ENCODE measurements around the gene PHC2.

PHC2 gene

DNA sequence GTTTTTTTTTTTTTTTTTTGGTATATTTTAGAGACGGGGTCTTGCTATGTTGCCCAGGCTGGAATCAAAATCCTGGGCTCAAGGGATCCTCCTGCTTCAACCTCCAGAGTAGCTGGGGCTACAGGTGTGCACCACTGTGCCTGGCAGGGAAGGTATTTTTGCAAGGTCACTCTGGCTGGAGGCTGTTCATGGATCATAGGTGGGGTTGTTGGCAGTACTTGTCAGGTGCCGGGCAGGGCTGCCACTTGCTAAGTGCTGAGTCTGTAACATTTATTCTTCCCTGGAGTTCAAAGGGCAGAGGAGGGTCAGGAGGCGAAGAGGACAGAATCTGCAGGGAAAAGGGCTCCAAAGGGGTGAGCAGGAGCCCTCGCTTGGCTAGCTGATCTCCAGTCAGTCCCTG, 134.1 kb downstream of the PHC2 start:
- no peak for ATAC-seq
- no peak for TF ChIP-seq ISL1 (CRISPR knock-in tag; IDR thresholded peaks at IDR 0.05)
- TF ChIP-seq, protein P1, sequence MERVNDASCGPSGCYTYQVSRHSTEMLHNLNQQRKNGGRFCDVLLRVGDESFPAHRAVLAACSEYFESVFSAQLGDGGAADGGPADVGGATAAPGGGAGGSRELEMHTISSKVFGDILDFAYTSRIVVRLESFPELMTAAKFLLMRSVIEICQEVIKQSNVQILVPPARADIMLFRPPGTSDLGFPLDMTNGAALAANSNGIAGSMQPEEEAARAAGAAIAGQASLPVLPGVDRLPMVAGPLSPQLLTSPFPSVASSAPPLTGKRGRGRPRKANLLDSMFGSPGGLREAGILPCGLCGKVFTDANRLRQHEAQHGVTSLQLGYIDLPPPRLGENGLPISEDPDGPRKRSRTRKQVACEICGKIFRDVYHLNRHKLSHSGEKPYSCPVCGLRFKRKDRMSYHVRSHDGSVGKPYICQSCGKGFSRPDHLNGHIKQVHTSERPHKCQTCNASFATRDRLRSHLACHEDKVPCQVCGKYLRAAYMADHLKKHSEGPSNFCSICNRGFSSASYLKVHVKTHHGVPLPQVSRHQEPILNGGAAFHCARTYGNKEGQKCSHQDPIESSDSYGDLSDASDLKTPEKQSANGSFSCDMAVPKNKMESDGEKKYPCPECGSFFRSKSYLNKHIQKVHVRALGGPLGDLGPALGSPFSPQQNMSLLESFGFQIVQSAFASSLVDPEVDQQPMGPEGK (CRISPR knock-in tag; IDR thresholded peaks at IDR 0.05; ENCODE audit: borderline replicate concordance) = no peak
- TF ChIP-seq BACH2 (CRISPR knock-in tag; IDR thresholded peaks at IDR 0.05; ENCODE audit: borderline replicate concordance) = no peak
- TF ChIP-seq, protein P2, sequence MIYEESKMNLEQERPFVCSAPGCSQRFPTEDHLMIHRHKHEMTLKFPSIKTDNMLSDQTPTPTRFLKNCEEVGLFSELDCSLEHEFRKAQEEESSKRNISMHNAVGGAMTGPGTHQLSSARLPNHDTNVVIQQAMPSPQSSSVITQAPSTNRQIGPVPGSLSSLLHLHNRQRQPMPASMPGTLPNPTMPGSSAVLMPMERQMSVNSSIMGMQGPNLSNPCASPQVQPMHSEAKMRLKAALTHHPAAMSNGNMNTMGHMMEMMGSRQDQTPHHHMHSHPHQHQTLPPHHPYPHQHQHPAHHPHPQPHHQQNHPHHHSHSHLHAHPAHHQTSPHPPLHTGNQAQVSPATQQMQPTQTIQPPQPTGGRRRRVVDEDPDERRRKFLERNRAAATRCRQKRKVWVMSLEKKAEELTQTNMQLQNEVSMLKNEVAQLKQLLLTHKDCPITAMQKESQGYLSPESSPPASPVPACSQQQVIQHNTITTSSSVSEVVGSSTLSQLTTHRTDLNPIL (CRISPR knock-in tag; IDR thresholded peaks at IDR 0.05; ENCODE audit: low read depth) = no peak
- no peak for TF ChIP-seq ZNF565 (CRISPR knock-in tag; conservative IDR thresholded peaks at IDR 0.05; ENCODE audit: low read depth)
- no peak for TF ChIP-seq ZFP30 (CRISPR knock-in tag; IDR thresholded peaks at IDR 0.05)
- TF ChIP-seq, protein P3, sequence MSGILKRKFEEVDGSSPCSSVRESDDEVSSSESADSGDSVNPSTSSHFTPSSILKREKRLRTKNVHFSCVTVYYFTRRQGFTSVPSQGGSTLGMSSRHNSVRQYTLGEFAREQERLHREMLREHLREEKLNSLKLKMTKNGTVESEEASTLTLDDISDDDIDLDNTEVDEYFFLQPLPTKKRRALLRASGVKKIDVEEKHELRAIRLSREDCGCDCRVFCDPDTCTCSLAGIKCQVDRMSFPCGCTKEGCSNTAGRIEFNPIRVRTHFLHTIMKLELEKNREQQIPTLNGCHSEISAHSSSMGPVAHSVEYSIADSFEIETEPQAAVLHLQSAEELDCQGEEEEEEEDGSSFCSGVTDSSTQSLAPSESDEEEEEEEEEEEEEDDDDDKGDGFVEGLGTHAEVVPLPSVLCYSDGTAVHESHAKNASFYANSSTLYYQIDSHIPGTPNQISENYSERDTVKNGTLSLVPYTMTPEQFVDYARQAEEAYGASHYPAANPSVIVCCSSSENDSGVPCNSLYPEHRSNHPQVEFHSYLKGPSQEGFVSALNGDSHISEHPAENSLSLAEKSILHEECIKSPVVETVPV (CRISPR knock-in tag; IDR thresholded peaks at IDR 0.05) = no peak
- TF ChIP-seq TCF4 (CRISPR knock-in tag; IDR thresholded peaks at IDR 0.05; ENCODE audit: borderline replicate concordance) = no peak
- TF ChIP-seq OSR1 (CRISPR knock-in tag; IDR thresholded peaks at IDR 0.05) = no peak
- no peak for TF ChIP-seq CSDC2 (CRISPR knock-in tag; IDR thresholded peaks at IDR 0.05)
- no peak for TF ChIP-seq RARB (CRISPR knock-in tag; IDR thresholded peaks at IDR 0.05)
- no peak for TF ChIP-seq ZNF70 (CRISPR knock-in tag; IDR thresholded peaks at IDR 0.05)
- TF ChIP-seq SNAI2 (CRISPR knock-in tag; IDR thresholded peaks at IDR 0.05) = no peak

DNA sequence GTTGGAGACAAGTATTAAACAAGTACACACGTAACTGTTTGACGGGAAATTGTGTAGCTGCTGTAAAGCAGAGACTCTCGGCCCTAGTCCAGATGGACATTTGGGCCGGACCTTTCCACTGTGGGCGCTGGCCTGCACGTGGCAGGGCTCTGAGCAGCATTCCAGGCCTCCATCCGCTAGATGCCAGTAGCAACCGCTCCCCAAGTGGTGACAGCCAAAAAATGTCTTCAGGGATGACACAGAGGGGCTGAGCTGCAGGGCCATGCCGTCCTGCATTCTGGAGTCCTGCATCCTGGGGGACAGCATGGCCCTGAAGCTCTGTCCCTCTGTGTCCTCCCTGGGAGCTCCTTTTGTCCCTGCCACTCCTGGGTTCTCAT, 134.8 kb downstream of the PHC2 start:
- ATAC-seq = no peak
- TF ChIP-seq ISL1 (CRISPR knock-in tag; IDR thresholded peaks at IDR 0.05) (no peak), ZFP30 (CRISPR knock-in tag; IDR thresholded peaks at IDR 0.05) (no peak), PPARA (CRISPR knock-in tag; IDR thresholded peaks at IDR 0.05; ENCODE audit: borderline replicate concordance) (no peak), RARB (CRISPR knock-in tag; IDR thresholded peaks at IDR 0.05) (no peak), GLIS3 (CRISPR knock-in tag; IDR thresholded peaks at IDR 0.05) (no peak), OSR1 (CRISPR knock-in tag; IDR thresholded peaks at IDR 0.05) (no peak), SNAI2 (CRISPR knock-in tag; IDR thresholded peaks at IDR 0.05) (no peak), ESRRG (CRISPR knock-in tag; IDR thresholded peaks at IDR 0.05) (no peak)
- TF ChIP-seq, protein P1 (CRISPR knock-in tag; IDR thresholded peaks at IDR 0.05; ENCODE audit: borderline replicate concordance) = no peak
- TF ChIP-seq, protein P4, sequence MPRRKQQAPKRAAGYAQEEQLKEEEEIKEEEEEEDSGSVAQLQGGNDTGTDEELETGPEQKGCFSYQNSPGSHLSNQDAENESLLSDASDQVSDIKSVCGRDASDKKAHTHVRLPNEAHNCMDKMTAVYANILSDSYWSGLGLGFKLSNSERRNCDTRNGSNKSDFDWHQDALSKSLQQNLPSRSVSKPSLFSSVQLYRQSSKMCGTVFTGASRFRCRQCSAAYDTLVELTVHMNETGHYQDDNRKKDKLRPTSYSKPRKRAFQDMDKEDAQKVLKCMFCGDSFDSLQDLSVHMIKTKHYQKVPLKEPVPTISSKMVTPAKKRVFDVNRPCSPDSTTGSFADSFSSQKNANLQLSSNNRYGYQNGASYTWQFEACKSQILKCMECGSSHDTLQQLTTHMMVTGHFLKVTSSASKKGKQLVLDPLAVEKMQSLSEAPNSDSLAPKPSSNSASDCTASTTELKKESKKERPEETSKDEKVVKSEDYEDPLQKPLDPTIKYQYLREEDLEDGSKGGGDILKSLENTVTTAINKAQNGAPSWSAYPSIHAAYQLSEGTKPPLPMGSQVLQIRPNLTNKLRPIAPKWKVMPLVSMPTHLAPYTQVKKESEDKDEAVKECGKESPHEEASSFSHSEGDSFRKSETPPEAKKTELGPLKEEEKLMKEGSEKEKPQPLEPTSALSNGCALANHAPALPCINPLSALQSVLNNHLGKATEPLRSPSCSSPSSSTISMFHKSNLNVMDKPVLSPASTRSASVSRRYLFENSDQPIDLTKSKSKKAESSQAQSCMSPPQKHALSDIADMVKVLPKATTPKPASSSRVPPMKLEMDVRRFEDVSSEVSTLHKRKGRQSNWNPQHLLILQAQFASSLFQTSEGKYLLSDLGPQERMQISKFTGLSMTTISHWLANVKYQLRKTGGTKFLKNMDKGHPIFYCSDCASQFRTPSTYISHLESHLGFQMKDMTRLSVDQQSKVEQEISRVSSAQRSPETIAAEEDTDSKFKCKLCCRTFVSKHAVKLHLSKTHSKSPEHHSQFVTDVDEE (CRISPR knock-in tag; IDR thresholded peaks at IDR 0.05) = no peak
- TF ChIP-seq, protein P3 (CRISPR knock-in tag; IDR thresholded peaks at IDR 0.05) = no peak

DNA sequence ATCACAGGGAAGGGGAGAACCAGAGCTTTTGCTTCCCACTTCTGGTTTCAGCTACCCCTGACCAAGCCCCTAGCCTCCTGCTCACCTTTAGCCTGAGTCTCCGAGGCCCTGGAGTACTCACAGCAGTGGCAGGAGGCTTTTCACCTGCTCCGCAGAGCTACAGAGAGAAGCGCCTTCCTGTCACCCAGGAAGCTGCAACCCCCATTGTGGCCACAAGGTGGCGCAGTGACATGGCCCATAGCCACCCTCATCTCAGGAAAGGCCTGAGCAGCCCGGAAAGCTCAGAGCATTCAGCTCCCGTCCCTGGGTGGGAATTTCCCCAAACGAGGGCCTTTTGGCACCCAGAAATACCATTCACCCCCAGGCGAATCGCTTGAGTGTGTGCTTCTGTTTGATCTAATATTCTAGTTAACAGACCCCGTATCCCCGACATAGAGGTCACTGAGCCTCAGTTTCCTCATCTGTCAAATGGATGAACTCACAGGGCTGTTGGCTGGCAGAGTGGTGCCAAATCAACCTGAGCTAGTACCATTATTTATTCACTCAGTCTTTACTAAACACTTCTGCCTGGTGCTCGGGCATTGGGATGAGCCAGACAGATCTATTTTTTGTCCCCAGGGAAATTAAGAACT, 135.3 kb downstream of the PHC2 start:
- peak; percentile 96 for ATAC-seq
- TF ChIP-seq RARB (CRISPR knock-in tag; IDR thresholded peaks at IDR 0.05) = no peak
- no peak for TF ChIP-seq TCF4 (CRISPR knock-in tag; IDR thresholded peaks at IDR 0.05; ENCODE audit: borderline replicate concordance)
- TF ChIP-seq, protein P3 (CRISPR knock-in tag; IDR thresholded peaks at IDR 0.05) = no peak
- no peak for TF ChIP-seq ZFP3 (CRISPR knock-in tag; IDR thresholded peaks at IDR 0.05)
- no peak for TF ChIP-seq ZNF8 (CRISPR knock-in tag; IDR thresholded peaks at IDR 0.05)
- TF ChIP-seq TOX (CRISPR knock-in tag; IDR thresholded peaks at IDR 0.05; ENCODE audit: borderline replicate concordance) = no peak
- TF ChIP-seq, protein P4 (CRISPR knock-in tag; IDR thresholded peaks at IDR 0.05) = no peak
